Measurements from ENCODE around the gene ACOT8. TPM values are rescaled to one million over a fixed set of nuclear protein-coding genes. Genes with fewer than 3 reads are reported as not detected.
A peak's percentile ranks its signal among the peaks of the same experiment; 100 is the strongest.
"Not testable (repeated sequence)": the region's sequence is repeated elsewhere in the genome, so short reads cannot be mapped to it uniquely, and the experiment has no call there.

Gene ACOT8
- total RNA-seq, 1 donor from 2014 or later = 27.3 TPM

- H3K9me3 Mint-ChIP-seq = no peaks in the 10 kb centered on the region
These were observed 46.8 kb downstream of the ACOT8 start for GRCh38 chr20:45810191-45810970.

GRCh38 chr20:45801851-45802250 lies 55.3 kb downstream of the ACOT8 start:
- Mint-ChIP-seq H3K27ac (no peak overlapping the region), H3K4me1 (peaks cover 9% of the 10 kb centered on the region), H3K36me3 (ENCODE audit: low read depth) (peaks cover 72% of the 10 kb centered on the region), H3K27me3 (no peaks in the 10 kb centered on the region), H3K4me3 (no peak overlapping the region), H3K9me3 (no peaks in the 10 kb centered on the region)
- ChIA-PET CTCF (no interaction called here), POLR2A (no interaction called here)
- TF ChIP-seq CTCF (IDR thresholded peaks at IDR 0.05) = no peak
- ATAC-seq (ENCODE audit: low read depth) (no peak), DNase-seq (no peak)
- intact Hi-C loops (cut with micrococcal nuclease) = no loop called here

More at GRCh38 chr20:45810191-45810970, 46.8 kb downstream of the ACOT8 start:
- TF ChIP-seq CTCF (IDR thresholded peaks at IDR 0.05) = no peak
- POLR2A ChIA-PET = interaction anchor here (0.6 to 0.7 kb wide), 2 partner anchors 9 to 15 kb away, joined by 3 to 4 read pairs; no protein-coding TSS in a partner anchor
- Mint-ChIP-seq H3K27me3 (no peaks in the 10 kb centered on the region), H3K36me3 (ENCODE audit: low read depth) (peaks cover 48% of the 10 kb centered on the region), H3K4me1 (peaks cover 17% of the 10 kb centered on the region), H3K4me3 (no peak overlapping the region), H3K27ac (no peak overlapping the region)
- intact Hi-C loops (cut with micrococcal nuclease) = no loop called here
- ATAC-seq (ENCODE audit: low read depth) (no peak), DNase-seq (no peak)
- CTCF ChIA-PET = no interaction called here

GRCh38 chr20:45798935-45799642 lies 58.1 kb downstream of the ACOT8 start:
- ChIA-PET POLR2A (interaction anchor here (0.7 to 1.2 kb wide), 4 partner anchors 8 to 186 kb away, joined by 4 to 7 read pairs (median 5); partner anchors contain the start of genes DNTTIP1 and WFDC3), CTCF (interaction anchor here (0.8 to 2.2 kb wide), 18 partner anchors 10 to 480 kb away, joined by 3 to 26 read pairs (median 4); partner anchors contain the start of genes CTSA and NEURL2)
- ATAC-seq (ENCODE audit: low read depth) (peak; percentile 95), DNase-seq (peak; percentile 25)
- Mint-ChIP-seq H3K27ac (no peak overlapping the region), H3K4me3 (no peak overlapping the region), H3K36me3 (ENCODE audit: low read depth) (peaks cover 69% of the 10 kb centered on the region), H3K27me3 (no peaks in the 10 kb centered on the region), H3K9me3 (no peaks in the 10 kb centered on the region), H3K4me1 (peaks cover 9% of the 10 kb centered on the region)
- TF ChIP-seq CTCF (IDR thresholded peaks at IDR 0.05) = no peak
- intact Hi-C loops (cut with micrococcal nuclease) = loop anchor here (1.0 to 10.0 kb wide), 3 partner anchors 136 to 566 kb away; no protein-coding TSS in a partner anchor

- H3K9me3 Mint-ChIP-seq; H3K4me3 Mint-ChIP-seq; H3K27ac Mint-ChIP-seq; ATAC-seq (ENCODE audit: low read depth); DNase-seq; H3K27me3 Mint-ChIP-seq; POLR2A ChIA-PET; H3K4me1 Mint-ChIP-seq: not testable (repeated sequence)
- CTCF ChIA-PET = interaction anchor here (1.0 to 2.2 kb wide), 4 partner anchors 161 to 215 kb away, joined by 4 to 26 read pairs (median 11); no protein-coding TSS in a partner anchor
- intact Hi-C loops (cut with micrococcal nuclease) = loop anchor here (10.0 kb wide), 1 partner anchor 567 kb away; no protein-coding TSS in a partner anchor
- H3K36me3 Mint-ChIP-seq (ENCODE audit: low read depth) = peaks cover 62% of the 10 kb centered on the region
These were observed 59.2 kb downstream of the ACOT8 start for GRCh38 chr20:45797955-45798354.

GRCh38 chr20:45797510-45797909 lies 59.7 kb downstream of the ACOT8 start:
- peaks cover 14% of the 10 kb centered on the region for H3K4me1 Mint-ChIP-seq
- H3K4me3 Mint-ChIP-seq; H3K27ac Mint-ChIP-seq; CTCF ChIA-PET; POLR2A ChIA-PET; ATAC-seq (ENCODE audit: low read depth); H3K9me3 Mint-ChIP-seq; H3K27me3 Mint-ChIP-seq; DNase-seq: not testable (repeated sequence)
- intact Hi-C loops (cut with micrococcal nuclease) = loop anchor here (10.0 kb wide), 1 partner anchor 567 kb away; no protein-coding TSS in a partner anchor
- peaks cover 62% of the 10 kb centered on the region for H3K36me3 Mint-ChIP-seq (ENCODE audit: low read depth)
